Measurements from ENCODE around the gene ANKRD31.

DNA sequence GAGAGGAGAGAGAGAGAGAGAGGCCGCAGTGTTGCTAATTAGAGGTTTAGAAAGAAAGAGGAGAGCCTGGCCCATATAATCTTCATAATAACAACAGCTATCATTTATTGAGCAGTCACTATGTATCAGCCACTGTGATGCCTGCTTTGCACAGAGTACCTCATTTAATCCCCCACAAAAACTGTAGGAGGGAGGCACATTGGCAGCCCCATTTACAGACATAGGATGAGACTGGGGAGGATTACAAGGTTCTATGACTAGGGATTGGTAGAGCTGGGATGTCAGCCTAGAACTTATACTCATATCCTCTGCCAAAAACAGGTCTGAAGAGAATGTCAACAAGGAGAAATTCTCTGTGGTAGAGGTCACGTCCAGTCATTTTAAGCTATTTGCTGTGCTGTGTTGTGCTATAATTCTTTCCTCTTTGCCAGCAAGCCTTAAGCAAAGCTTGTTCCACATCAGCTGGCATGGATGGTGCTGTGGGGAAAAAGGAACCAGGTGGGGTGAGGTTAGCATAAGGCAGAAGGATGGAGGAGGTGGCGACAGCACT lies 177.6 kb downstream of the ANKRD31 start:
- TF ChIP-seq, protein P1, sequence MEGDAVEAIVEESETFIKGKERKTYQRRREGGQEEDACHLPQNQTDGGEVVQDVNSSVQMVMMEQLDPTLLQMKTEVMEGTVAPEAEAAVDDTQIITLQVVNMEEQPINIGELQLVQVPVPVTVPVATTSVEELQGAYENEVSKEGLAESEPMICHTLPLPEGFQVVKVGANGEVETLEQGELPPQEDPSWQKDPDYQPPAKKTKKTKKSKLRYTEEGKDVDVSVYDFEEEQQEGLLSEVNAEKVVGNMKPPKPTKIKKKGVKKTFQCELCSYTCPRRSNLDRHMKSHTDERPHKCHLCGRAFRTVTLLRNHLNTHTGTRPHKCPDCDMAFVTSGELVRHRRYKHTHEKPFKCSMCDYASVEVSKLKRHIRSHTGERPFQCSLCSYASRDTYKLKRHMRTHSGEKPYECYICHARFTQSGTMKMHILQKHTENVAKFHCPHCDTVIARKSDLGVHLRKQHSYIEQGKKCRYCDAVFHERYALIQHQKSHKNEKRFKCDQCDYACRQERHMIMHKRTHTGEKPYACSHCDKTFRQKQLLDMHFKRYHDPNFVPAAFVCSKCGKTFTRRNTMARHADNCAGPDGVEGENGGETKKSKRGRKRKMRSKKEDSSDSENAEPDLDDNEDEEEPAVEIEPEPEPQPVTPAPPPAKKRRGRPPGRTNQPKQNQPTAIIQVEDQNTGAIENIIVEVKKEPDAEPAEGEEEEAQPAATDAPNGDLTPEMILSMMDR (IDR thresholded peaks at IDR 0.05) = no peak
- TF ChIP-seq POLR2AphosphoS5 (IDR thresholded peaks at IDR 0.05; ENCODE audit: low read depth, low read length) (no peak), TCF7L2 (IDR thresholded peaks at IDR 0.05; ENCODE audit: low read depth, low read length) (no peak), SIN3A (IDR thresholded peaks at IDR 0.05; ENCODE audit: borderline replicate concordance, insufficient read depth, low read depth, low read length) (no peak)
- TF ChIP-seq, protein P2, sequence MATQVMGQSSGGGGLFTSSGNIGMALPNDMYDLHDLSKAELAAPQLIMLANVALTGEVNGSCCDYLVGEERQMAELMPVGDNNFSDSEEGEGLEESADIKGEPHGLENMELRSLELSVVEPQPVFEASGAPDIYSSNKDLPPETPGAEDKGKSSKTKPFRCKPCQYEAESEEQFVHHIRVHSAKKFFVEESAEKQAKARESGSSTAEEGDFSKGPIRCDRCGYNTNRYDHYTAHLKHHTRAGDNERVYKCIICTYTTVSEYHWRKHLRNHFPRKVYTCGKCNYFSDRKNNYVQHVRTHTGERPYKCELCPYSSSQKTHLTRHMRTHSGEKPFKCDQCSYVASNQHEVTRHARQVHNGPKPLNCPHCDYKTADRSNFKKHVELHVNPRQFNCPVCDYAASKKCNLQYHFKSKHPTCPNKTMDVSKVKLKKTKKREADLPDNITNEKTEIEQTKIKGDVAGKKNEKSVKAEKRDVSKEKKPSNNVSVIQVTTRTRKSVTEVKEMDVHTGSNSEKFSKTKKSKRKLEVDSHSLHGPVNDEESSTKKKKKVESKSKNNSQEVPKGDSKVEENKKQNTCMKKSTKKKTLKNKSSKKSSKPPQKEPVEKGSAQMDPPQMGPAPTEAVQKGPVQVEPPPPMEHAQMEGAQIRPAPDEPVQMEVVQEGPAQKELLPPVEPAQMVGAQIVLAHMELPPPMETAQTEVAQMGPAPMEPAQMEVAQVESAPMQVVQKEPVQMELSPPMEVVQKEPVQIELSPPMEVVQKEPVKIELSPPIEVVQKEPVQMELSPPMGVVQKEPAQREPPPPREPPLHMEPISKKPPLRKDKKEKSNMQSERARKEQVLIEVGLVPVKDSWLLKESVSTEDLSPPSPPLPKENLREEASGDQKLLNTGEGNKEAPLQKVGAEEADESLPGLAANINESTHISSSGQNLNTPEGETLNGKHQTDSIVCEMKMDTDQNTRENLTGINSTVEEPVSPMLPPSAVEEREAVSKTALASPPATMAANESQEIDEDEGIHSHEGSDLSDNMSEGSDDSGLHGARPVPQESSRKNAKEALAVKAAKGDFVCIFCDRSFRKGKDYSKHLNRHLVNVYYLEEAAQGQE (IDR thresholded peaks at IDR 0.05; ENCODE audit: insufficient read depth in 1 of 2, low read depth in 2 of 2, low read length in 1 of 2) = no peak

Data from Panc1 (cell line).